Endothelial cell of umbilical vein (primary cell): ENCODE results near the gene FBH1.

Source experiments
- EZH2 ChIP-seq: IDR thresholded peaks from 2 replicates; pipeline ENCODE4 v1.6.1; 2012; ENCODE audit warnings: borderline replicate concordance, low read depth, mild to moderate bottlenecking, moderate library complexity, low read length, inconsistent platforms; ENCODE audit not compliant: severe bottlenecking
- JUN ChIP-seq: IDR thresholded peaks from 2 replicates; pipeline ENCODE4 v1.6.1; 2011; ENCODE audit warnings: borderline replicate concordance, low read depth; ENCODE audit not compliant: insufficient read length, insufficient read depth
- POLR2A ChIP-seq: IDR thresholded peaks from 2 replicates; pipeline ENCODE4 v1.6.1; 2012; ENCODE audit warnings: low read depth, mild to moderate bottlenecking, control low read depth, low read length
- POLR2AphosphoS5 ChIP-seq: IDR thresholded peaks from 2 replicates; pipeline ENCODE4 v1.6.1; 2012; ENCODE audit warnings: low read depth, mild to moderate bottlenecking, control low read depth, low read length, moderate library complexity; ENCODE audit not compliant: insufficient read depth
- TF ChIP-seq, protein P1 (sequence below), 2 donors: IDR thresholded peaks; 1 replicate in 1 of 2; 2 replicates in 1 of 2; pipeline ENCODE4 v1.5.1; 2011; ENCODE audit warnings: low read length in 2 of 2, mild to moderate bottlenecking in 2 of 2, moderate library complexity in 2 of 2, control low read depth in 1 of 2, inconsistent platforms in 1 of 2, low read depth in 1 of 2; ENCODE audit not compliant: insufficient read depth in 1 of 2; ENCODE audit errors: extremely low read depth in 1 of 2

DNA sequence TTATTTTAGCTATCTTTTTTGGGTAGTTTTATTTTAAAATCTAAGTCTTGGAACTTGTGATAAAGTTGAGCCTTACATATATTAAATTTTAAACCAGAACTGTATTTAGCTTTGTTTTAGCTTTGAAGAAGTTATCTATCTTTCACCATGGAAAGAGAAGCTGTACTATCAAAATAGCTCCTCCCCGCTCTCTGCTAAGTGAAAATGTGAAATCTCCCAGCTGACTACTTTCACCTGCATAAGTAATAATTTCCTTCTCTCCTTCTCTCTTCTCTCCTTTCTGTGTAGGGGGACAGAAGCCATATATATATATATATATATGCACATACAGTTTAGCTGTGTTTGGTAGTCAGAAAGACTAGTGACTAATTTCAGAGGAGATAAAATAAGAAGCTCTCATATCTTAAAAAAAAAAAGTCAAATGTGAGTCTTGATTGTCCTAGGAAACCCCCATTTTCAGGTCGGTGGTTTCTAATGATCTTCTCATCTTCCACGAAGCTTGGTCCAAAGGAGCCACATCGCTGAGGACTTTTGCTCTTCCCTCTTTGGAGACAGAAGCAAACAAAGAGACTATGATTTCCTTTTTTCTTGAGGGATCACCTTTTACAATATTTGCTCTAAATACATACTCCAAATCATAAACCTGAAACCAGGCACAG is 46.2 kb upstream of the FBH1 start:
- TF ChIP-seq, protein P1, sequence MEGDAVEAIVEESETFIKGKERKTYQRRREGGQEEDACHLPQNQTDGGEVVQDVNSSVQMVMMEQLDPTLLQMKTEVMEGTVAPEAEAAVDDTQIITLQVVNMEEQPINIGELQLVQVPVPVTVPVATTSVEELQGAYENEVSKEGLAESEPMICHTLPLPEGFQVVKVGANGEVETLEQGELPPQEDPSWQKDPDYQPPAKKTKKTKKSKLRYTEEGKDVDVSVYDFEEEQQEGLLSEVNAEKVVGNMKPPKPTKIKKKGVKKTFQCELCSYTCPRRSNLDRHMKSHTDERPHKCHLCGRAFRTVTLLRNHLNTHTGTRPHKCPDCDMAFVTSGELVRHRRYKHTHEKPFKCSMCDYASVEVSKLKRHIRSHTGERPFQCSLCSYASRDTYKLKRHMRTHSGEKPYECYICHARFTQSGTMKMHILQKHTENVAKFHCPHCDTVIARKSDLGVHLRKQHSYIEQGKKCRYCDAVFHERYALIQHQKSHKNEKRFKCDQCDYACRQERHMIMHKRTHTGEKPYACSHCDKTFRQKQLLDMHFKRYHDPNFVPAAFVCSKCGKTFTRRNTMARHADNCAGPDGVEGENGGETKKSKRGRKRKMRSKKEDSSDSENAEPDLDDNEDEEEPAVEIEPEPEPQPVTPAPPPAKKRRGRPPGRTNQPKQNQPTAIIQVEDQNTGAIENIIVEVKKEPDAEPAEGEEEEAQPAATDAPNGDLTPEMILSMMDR (IDR thresholded peaks at IDR 0.05; ENCODE audit: extremely low read depth in 1 of 2, insufficient read depth in 1 of 2, low read depth in 1 of 2, low read length in 2 of 2): no peak
- TF ChIP-seq POLR2A: no peak
- no peak for TF ChIP-seq EZH2
- no peak for TF ChIP-seq JUN
- TF ChIP-seq POLR2AphosphoS5: no peak
